ENCODE measurements around the gene CECR2. TPM values are rescaled to one million over a fixed set of nuclear protein-coding genes. Genes with fewer than 3 reads are reported as not detected.

Gene CECR2
- total and polyA plus RNA-seq, 8 donors, result 8.0 to 22.0 (median 17.1) TPM

- Histone ChIP-seq H3K9me3 (no peaks in the 10 kb centered on the region), H3K4me1 (no peaks in the 10 kb centered on the region), H3K36me3 (peaks cover 0 to 30% of the 10 kb centered on the region in 2 donors), H3K27me3 (no peaks in the 10 kb centered on the region), H3K27ac (no peak overlapping the region), H3K4me3 (no peak overlapping the region)
- no peak for TF ChIP-seq CTCF (IDR thresholded peaks at IDR 0.05)
- intact Hi-C loops (cut with DNase I), result no loop called here
- ATAC-seq (no peak), DNase-seq (no peak)
Measured at GRCh38 chr22:17587629-17588028, 218.4 kb downstream of the CECR2 start.

GRCh38 chr22:17588606-17589005 is 219.3 kb downstream of the CECR2 start:
- H3K9me3 ChIP-seq, result no peaks in the 10 kb centered on the region
- intact Hi-C loops (cut with DNase I), result no loop called here
- H3K36me3 ChIP-seq, result peaks cover 0 to 40% of the 10 kb centered on the region in 2 donors
- H3K27ac ChIP-seq, result no peak overlapping the region
- ATAC-seq (no peak), DNase-seq (no peak)
- H3K4me3 ChIP-seq, result no peak overlapping the region
- H3K27me3 ChIP-seq, result no peaks in the 10 kb centered on the region
- no peak for TF ChIP-seq CTCF (IDR thresholded peaks at IDR 0.05)
- no peaks in the 10 kb centered on the region for H3K4me1 ChIP-seq

GRCh38 chr22:17589810-17590375 is 220.6 kb downstream of the CECR2 start:
- ATAC-seq (no peak), DNase-seq (no peak)
- intact Hi-C loops (cut with DNase I), result no loop called here
- Histone ChIP-seq H3K36me3 (peaks cover 0 to 53% of the 10 kb centered on the region in 2 donors), H3K9me3 (no peaks in the 10 kb centered on the region), H3K27me3 (no peaks in the 10 kb centered on the region), H3K27ac (no peak overlapping the region), H3K4me3 (no peak overlapping the region), H3K4me1 (no peaks in the 10 kb centered on the region)
- TF ChIP-seq CTCF (IDR thresholded peaks at IDR 0.05), result no peak

DNA sequence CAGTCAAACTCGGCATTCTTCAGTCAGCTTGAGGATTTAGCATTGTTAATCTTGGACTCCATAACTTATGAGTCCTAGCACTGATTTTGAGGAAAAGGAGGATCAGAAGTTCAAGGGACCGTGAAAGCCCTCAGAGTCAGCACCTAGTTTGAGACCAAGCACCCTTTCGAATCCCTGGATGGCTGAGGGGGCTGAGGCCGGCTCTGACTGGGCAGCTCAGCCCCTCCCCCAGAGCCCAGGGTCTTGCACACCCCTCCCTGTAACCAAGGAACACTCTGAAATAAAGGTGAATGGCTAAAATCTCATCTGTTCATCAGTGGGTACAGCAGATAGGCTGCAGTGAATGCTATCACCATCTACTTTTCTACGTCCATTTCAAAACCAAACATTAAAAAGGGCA is 221.3 kb downstream of the CECR2 start:
- Histone ChIP-seq H3K36me3 (peaks cover 0 to 60% of the 10 kb centered on the region in 2 donors), H3K27ac (no peak overlapping the region)
- no peak for TF ChIP-seq CTCF (IDR thresholded peaks at IDR 0.05)

GRCh38 chr22:17592201-17592600 is 222.9 kb downstream of the CECR2 start:
- Histone ChIP-seq H3K36me3 (peaks cover 0 to 76% of the 10 kb centered on the region in 2 donors), H3K4me1 (no peaks in the 10 kb centered on the region), H3K4me3 (no peak overlapping the region), H3K9me3 (no peaks in the 10 kb centered on the region), H3K27me3 (no peaks in the 10 kb centered on the region), H3K27ac (no peak overlapping the region)
- no peak for DNase-seq
- no peak for ATAC-seq
- intact Hi-C loops (cut with DNase I), result no loop called here
- no peak for TF ChIP-seq CTCF (IDR thresholded peaks at IDR 0.05)

More for the DNA sequence above, 221.3 kb downstream of the CECR2 start:
- DNase-seq (no peak), ATAC-seq (no peak)
- no peaks in the 10 kb centered on the region for H3K4me1 ChIP-seq
- intact Hi-C loops (cut with DNase I), result no loop called here
- no peaks in the 10 kb centered on the region for H3K27me3 ChIP-seq
- H3K4me3 ChIP-seq, result no peak overlapping the region
- H3K9me3 ChIP-seq, result no peaks in the 10 kb centered on the region

Measured in left lung (tissue), 10 donors.